Umbilical cord (tissue), 2 donors: ENCODE data around the gene RCAN2. TPM values are rescaled to one million over a fixed set of nuclear protein-coding genes. Genes with fewer than 3 reads are reported as not detected.
A peak's percentile ranks its signal among the peaks of the same experiment; 100 is the strongest.

Experiments
- DNase-seq: peaks from one replicate; pipeline ENCODE4 v3.0.0-alpha.2; 2015; ENCODE audit warnings: low spot score
- total RNA-seq: library from RNA; depleted of rRNA; stranded (reverse); fragments of >200 nt; gene quantifications from one replicate; pipeline ENCODE4 v1.2.3, GENCODE V29; 2014; ENCODE audit warnings: low replicate concordance; ENCODE audit not compliant: insufficient read depth

RCAN2 gene
- total RNA-seq, 1 donor from 2014 or later, result 5.1 TPM

DNA sequence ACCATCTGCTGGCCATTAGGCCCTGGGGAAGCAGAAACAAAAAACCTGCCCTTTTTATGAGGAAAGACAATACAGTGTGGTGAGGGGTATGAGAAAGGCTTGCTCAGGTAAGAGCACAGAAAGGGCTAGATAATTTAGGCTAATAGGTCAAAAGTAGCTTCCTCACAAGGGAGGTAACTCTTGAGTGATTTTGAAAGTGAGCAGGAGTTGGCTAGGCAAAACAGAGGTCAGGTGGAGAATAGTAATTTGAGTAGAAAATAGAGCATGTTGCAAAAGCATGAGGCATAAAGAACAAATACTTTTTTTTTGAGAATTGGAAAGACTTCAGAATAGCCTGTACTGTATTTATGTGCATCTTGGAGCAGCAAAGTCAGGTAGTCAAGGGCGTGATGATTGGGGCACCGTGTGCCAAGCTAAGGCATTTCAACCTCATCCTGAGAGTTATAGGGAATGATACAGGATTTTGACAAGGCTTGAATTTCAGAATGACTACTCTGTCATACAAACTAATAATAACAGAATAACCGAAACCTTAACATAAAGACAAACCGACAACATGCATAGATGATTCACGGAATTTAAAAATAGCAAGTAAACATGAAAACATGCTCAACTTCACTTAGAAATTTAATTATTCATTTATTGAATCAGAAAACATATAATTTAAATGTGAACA, 197.5 kb downstream of the RCAN2 start:
- no peak for DNase-seq

- no peak for DNase-seq
Measured at GRCh38 chr6:46291880-46292279, 199.4 kb downstream of the RCAN2 start.

DNA sequence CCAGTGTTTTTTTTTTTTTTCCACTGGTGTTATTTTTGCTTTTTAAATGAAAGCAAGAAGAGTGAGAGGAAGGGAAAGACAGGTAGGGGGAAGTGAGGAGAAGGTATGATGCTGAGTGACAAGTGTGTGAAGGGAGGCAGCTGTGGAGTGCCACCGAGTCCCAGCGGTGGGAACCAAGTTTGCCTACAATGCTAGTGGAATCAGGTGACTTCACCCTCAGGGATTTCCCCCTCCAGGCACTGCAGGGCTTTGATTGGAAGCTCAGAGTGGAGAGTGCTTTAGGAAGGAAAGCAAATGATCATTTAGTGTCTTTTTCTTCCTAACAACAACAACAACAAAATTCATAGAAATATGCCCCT, 200.0 kb downstream of the RCAN2 start:
- DNase-seq, result no peak

DNA sequence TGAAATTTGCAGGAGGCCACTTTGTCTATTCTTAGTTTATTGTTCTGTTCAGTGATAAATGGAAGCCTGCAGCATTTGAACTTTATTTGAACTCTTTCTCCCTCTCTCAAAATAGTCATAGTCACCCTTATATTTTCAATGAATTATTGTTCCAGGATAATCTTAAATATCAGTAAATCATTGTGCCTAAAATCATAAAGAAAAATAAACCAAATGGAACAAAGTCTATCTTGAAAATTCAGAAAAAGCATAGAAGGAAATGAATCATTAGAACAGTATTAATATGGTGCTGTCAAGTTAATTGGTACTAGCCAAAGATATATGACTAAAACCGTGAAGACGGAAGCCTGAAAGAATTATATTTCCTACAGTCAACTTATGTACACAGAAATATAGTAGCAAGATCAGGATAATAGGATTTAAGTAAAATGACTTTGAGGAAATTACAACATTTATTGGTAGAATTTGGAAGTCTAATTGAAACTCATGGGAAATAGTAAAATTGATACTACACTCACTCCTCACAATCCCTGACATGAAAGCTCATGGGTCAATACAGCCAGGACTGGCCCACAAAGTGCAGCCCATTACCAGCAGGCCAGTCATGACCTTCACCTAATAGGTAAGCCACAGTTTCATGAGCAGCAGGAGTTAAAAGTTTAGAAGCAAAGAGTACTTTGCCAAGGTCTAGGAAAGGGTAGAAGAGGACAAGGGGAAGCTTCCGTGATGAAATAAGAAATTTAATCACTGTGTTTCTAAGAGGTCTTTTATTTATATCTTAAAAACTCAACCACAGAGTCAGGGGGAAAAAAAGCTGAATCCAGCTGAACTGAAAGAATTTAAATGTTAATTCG, 200.6 kb downstream of the RCAN2 start:
- peak; percentile 1 for DNase-seq

- DNase-seq, result no peak
Measured at GRCh38 chr6:46289898-46290297, 201.4 kb downstream of the RCAN2 start.

DNA sequence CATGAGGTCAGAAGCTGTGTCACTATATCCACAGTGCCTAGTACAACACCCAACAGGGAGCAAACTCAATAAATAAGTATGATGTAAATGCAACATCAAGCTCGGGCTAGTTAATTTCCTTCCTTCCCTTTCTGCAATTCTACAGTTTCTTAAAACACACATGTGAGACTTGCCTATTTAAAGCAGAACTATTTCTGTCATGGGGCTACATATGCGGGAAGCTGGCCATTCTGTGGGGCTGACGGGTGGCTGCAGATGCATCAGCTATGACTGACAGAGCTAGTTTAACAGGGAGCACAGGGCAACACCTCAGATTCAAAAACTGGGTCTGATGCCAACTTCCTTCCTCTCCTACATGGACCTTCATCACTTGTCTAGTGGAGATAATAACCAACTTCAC, 202.4 kb downstream of the RCAN2 start:
- DNase-seq, result peak; percentile 4

GRCh38 chr6:46287681-46288080, 203.6 kb downstream of the RCAN2 start:
- DNase-seq, result no peak

DNA sequence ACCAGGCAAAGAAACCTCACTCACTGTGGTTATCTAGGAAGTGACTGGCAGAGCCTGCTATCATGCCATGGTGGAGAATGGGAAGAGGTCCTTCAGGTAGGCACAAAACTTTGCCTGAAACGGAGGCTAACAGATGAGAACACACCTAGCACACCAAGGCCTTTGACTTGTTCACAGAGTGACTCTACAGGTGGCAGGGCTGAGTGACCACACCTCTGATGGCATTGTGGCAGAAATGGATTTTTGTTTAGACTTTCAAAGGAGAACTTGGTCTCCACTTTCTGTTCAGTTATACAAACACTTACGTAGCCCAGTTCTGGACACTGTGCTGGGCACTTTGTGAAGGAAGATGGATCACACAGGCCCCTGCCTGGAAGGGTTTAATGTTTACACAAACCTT, 204.2 kb downstream of the RCAN2 start:
- no peak for DNase-seq

DNA sequence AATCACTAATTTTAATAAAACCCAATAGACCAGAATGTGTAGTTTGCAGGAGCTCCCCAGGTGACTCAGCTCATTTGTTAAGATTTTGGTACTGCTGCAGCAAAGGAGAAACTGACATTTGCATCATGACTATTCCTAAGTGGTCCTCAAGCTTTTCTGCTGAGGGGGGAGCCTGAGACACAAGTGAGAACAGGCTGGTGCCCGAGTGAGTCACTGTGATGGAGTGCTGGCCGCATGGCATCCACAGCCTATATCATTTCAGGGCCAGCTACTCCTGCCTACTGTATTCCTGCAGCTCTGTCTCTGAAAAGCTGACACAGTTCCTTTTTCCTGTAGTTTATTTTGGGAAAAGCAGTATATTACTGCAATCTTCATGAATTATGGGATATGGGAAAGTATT, 206.8 kb downstream of the RCAN2 start:
- no peak for DNase-seq

GRCh38 chr6:46281110-46281509, 210.1 kb downstream of the RCAN2 start:
- DNase-seq, result no peak

DNA sequence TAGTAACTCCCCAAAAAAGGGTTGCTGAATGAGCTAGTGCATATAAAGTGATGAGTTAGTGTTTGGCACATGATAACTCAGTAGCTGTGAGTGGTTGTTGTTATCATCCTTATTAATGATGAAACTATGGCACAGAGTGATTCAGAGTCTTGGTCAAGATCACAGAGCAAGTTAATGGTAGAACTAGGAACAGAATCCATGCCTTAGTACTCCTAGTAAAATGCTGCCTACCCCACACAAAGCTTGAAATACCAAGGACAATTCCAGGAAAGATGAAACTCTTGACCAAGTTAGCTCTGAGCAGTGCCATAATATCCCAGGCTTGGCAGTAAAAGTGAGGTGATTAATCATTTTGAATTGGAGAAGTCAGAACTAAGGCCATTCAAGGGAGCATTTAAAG, 211.4 kb downstream of the RCAN2 start:
- no peak for DNase-seq

GRCh38 chr6:46276576-46277142, 214.6 kb downstream of the RCAN2 start:
- DNase-seq, result no peak

GRCh38 chr6:46274502-46274901, 216.7 kb downstream of the RCAN2 start:
- no peak for DNase-seq

GRCh38 chr6:46273911-46274310, 217.3 kb downstream of the RCAN2 start:
- DNase-seq, result no peak

DNA sequence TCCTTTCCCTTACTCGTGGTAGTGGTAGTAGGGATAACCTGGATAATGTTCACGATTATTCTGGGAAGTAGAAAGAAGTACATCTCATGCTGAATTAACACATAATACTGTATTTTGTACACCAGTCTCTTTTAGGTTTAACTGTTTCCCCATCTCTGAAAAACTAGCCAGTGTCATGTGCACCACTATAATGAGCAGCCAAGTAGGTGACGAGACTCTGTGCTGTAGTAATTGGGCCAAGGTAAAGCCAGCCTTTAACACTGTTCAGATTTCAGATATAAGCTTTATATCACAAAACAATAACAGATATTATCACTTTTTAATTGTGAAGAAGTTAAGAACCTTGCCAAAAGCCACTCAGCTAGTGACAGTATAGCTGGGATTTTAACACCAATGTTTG, 219.5 kb downstream of the RCAN2 start:
- no peak for DNase-seq

DNA sequence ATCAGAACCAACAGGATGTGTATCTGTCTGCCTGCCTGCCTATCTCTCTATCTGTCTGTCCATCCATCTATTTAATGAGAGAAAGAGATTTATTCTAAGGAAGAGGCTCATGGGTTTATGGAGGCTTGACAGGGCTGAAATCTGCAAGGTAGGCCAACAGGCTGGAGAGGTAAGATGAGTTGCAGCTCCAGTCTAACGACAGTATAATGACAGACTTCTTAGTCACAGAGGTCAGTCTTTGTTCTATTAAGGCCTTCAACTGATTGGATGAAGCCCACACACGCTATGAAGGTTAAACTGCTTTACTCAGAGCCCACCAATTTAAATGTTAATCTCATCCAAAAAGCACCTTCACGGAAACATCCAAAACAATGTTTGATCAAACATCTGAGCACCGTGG, 220.1 kb downstream of the RCAN2 start:
- no peak for DNase-seq

- DNase-seq, result no peak
Measured at GRCh38 chr6:46270336-46270735, 220.9 kb downstream of the RCAN2 start.

DNA sequence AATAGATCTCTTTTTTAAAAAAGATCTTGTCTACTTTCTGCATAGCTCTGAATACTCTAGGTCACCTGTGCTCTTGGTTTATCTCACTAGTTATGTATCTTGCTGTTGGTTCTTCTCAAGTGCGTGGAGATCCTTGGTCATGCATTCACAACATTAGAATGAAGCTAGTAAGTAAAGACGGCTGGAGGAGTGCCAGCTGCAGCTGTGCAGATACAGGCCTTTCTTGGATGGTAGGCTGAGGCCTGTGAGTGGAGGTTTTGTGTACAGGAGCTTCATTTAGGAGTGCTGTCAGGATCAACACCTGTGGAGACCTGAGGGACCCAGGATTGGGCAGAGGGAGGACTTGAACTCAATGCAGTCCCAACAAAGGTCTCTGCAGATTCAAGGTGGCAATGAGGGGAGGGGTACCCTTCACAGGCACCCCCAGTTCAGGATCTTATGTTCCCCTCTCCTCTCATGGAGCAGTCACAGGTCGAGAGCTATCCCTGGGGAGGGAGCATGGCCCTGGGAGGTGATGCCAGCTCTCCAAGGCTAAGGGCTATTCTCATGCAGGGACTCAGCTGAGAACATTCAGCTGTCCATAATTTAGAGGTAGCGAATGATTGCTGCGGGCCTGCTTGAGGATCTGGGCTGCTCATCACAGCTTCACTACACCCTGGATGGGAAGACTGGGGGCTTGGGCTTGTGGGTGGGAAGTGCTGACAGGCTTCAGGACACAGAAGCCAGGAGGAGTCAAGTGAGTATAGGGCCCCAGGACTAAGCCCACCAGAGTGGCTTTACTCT, 221.6 kb downstream of the RCAN2 start:
- DNase-seq, result no peak

GRCh38 chr6:46267515-46267914, 223.7 kb downstream of the RCAN2 start:
- DNase-seq, result no peak

DNA sequence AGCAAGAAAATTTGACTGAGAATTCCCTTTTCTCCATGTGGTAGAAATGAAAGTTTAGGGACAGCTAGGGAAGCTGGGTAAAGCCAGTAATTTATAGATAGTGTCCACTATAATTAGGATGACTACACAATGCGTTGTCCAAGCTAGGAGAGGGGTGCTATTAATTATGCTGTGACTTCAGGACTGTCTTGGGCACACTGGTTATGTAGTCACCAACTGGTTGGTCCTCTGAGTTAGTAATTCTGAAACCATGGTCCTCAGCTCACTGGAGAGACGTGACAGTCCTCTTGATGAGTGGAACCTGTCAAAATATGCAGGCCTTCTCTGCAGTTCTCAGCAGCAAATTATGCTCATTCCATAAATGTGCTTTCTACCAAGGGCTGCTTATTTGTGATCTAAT, 225.9 kb downstream of the RCAN2 start:
- no peak for DNase-seq

- DNase-seq, result peak; percentile 11
Measured at GRCh38 chr6:46263707-46264086, 227.6 kb downstream of the RCAN2 start.
